NCI-H1105 treated with DMSO at 0.1 percent for 48 hours (cell line): ENCODE measurements around the gene ANKRD36C.
"Not testable (repeated sequence)": the region's sequence is repeated elsewhere in the genome, so short reads cannot be mapped to it uniquely, and the experiment has no call there.

ENCODE experiments used
- DNase-seq: peaks from one replicate; lab custom pipeline; 2025; lab: John Stamatoyannopoulos, UW

ANKRD36C gene

DNA sequence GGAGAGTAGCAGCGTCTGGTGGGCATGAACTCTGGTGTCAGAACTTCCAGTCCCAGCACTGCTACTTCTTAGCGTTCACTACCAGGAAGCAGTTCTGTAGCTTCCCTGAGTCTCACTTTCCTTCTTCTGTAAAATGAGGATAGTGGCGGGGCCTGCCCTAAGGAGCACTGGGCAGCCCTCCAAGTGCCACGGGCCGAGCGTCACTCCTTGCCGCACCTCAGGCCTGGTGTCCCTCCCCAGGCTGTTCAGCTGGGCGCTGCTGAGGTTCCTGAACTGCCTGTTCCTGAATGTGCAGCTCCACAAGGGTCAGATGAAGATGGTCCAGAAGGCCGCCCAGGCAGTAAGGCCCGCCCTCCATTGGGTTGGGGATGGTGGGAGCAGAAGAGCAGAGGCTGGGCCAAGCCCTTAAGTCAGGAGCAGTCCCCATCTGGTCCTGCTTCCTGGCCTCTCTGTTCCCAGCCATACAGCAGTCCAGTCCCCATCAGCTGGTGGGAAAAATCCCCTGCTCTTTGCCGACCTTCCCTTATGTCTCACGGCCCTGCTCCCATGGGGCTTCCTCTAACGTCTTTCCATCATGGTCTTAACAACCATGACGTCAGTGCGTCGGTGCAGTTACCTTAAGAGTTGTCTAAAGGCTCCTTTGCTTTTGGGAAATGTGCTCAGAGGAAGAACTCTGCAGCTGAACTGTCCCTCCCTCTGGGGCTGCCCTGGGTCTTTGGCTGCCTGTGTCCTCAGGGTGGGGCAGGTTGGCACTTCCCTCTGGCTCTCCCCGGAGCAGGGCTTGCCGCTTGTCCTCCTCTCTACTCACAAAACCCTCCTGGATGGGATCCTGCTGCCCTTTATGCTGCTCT, 195.2 kb downstream of the ANKRD36C start:
- not testable (repeated sequence) for DNase-seq

DNA sequence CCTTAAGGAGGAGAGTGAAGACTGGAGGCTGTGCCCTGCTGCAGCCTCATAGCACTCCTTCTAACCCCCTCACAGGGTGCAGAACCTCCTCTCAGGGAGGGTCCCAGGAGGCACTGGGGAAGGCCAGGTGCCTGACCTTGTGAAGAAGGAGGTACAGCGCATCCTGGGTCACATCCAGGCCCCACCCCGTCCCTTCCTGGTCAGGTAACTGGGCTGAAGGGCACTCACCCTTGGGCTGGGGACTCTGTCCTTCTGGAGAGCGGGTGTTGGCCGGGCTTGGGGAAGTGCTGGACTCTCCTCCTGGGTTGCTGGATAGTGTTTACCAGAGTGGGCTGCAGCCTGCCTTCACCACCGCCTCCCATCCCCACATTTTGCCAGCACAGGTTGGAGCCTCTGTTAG, 197.7 kb downstream of the ANKRD36C start:
- DNase-seq, result not testable (repeated sequence)

DNA sequence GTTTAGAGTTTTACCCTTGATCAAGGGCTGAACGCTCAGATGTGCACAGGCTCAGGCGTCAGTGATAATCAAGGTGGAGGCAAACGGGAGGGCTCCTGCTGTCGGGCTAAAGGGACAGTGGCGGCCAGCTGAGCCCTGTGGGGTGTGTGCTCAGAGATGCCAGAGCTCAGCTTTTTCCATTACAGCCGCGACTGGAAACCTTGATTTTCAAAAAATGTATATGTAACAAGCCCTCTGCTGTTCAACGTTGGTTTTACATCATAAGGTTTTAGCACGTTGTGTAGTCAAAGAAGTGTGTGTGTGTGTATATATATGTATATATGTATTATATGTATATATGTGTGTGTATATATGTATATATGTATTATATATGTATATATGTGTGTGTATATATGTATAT, 201.4 kb downstream of the ANKRD36C start:
- not testable (repeated sequence) for DNase-seq

DNA sequence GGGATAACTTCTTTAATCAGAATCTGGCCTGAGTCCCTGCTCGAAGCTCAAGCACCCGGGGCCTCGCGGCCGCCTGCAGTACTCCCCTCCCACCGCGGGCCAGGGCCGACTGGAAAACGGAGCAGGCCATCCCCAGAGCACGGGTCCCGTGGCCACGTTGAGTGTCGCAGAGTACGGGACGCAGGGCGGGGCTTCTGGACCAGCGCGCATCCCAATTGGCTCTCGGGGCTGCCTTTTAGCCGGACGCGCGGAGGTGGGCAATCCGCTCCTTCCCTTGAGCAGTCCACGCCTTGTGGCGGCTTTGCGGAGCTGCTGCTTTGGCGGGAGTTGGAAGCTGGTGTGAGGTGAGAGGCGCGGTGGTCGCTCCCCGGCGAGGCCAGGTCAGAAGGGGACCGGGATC, 202.2 kb downstream of the ANKRD36C start:
- not testable (repeated sequence) for DNase-seq

DNA sequence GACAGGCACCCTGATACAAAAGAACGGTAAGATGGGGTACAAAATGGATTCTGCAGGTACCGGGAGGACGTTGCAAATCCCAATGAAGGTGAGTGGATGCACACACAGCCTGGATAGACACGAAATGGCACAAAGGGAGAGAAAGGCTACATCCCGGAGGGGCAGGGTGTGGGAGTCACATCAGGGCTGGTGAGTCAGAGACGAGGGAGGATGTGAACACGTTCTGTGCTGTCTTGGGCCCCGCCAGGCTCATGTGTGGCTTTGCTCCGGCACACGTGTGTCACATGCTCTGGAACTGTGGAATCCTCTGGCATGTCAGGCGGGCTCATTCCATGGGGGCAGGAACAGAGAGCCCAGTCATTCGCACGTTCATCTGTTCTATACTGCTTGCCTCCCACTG, 203.0 kb downstream of the ANKRD36C start:
- not testable (repeated sequence) for DNase-seq
